GM13976 (cell line): ENCODE measurements around the gene CNKSR1.

Source experiments
- DNase-seq: peaks from one replicate; pipeline ENCODE4 v3.0.0; 2012; ENCODE audit warnings: low spot score
- in situ Hi-C: fragments of 300-500 bp; cut with MboI; formaldehyde crosslinking; loops from one replicate; pipeline ENCODE4 v1.12.0; 2022; ENCODE audit warnings: low sequenced_read_pairs, mixed read lengths, inconsistent platforms; ENCODE audit not compliant: unreplicated experiment
- TF ChIP-seq, protein P1 (sequence below): IDR thresholded peaks from 2 replicates; pipeline ENCODE4 v1.5.1; 2012; ENCODE audit warnings: borderline replicate concordance, mild to moderate bottlenecking; ENCODE audit not compliant: insufficient read depth; ENCODE audit errors: extremely low read depth, missing control alignments, control extremely low read depth

The CNKSR1 gene

DNA sequence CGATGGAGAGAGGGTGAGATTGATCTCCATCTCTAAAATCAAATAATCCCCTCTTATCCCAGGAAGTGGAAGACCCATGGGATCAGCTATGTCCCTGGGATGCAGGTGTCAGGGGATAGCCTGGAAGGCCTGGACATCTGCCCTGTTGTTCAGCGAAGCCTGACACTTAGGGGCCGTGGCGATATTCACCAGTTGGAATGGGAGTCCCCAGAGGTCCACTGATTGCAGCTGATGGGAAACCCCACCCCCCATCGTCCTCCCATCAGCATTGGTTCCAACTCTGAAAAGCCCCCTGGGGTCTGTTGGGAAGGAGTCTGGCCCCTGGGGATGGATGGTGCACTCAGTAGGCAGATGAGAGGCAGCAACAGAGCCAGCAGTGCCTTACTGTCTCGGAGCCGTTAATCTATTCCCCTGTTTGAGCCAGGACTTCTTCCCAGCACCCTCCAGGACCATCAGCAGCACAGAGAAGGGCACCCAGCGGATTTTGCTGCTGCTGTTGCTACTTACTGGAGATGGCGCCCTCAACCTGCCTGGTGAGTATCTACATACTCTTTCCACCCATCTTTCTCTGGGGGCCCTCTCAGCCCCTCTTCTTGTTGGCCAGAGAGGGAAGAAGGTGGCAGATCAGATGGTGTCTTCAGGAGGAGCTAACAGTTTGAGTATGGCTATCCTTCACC is 26.5 kb downstream of the CNKSR1 start:
- in situ Hi-C loops: no loop called here
- TF ChIP-seq, protein P1, sequence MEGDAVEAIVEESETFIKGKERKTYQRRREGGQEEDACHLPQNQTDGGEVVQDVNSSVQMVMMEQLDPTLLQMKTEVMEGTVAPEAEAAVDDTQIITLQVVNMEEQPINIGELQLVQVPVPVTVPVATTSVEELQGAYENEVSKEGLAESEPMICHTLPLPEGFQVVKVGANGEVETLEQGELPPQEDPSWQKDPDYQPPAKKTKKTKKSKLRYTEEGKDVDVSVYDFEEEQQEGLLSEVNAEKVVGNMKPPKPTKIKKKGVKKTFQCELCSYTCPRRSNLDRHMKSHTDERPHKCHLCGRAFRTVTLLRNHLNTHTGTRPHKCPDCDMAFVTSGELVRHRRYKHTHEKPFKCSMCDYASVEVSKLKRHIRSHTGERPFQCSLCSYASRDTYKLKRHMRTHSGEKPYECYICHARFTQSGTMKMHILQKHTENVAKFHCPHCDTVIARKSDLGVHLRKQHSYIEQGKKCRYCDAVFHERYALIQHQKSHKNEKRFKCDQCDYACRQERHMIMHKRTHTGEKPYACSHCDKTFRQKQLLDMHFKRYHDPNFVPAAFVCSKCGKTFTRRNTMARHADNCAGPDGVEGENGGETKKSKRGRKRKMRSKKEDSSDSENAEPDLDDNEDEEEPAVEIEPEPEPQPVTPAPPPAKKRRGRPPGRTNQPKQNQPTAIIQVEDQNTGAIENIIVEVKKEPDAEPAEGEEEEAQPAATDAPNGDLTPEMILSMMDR: no peak
- no peak for DNase-seq

DNA sequence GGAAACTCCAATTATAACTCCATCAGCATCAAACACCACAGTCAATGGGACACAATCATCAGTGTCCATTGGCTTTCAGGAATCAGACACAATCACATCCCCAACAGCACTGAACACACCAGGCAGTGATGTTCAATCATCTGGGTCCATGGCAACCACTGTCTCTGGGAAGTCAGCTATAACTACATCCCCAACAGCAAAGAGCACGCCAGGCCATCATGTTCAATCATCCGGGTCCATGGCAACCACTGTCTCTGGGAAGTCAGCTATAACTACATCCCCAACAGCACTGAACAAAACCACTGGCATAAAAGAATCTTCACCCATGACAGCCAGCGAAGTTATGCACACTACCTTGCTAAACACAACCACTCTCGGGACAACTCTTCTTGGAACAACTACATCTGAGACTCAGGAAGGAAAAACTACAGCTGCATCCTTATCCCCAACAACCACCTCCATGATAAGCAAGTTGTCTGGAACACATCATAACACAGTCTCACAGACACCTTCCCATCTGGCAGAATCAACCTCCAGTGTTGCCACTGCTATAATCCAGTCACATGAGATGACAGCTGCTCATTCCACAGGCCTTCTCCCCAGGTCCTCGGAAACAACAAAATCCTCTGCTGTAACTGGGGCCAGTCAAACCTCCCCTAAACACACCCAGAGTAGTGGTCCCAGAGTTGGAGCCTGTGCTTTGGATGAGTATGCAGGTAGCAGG is 33.0 kb downstream of the CNKSR1 start:
- in situ Hi-C loops: no loop called here
- no peak for DNase-seq
- TF ChIP-seq, protein P1: no peak

DNA sequence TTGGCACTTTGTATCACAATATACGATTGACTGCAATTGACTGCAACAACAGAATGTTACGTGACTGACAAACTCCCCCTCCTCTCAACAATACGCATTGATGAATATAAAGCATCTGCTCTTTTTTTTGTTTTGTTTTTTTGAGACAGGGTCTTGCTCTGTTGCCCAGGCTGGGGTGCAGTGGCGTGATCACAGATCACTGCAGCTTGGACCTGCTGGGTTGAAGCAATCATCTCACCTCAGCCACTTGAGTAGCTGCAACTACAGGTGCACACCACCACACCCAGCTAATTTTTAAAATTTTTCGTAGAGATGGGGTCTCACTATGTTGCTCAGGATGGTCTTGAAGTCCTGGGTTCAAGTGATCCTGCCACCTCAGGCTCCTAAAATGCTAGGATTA is 35.4 kb downstream of the CNKSR1 start:
- in situ Hi-C loops: no loop called here
- DNase-seq: no peak

DNA sequence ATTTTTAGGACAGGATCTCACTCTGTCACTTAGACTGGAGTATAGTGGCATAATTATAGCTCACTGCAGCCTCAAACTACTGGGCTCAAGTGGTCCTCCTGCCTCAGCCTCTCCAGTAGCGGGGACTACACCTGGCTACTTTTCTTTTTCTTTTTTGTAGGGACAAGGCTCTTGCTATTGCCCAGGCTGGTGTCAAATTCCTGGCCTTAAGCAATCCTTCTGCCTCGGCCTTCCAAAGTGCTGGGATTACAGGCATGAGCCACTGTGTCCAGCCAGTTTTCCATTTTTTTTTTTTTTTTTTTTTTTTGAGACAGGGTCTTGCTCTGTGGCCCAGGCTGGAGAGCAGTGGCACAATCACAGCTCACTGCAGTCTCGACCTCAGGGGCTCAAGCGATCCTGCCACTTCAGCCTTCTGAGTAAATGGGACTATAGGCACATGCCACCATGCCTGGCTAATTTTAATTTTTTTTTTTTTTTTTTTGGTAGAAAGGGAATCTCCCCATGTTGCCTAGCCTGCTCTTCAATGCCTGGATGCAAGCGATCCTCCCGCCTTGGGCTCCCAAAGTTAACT is 36.1 kb downstream of the CNKSR1 start:
- TF ChIP-seq, protein P1: no peak
- in situ Hi-C loops: no loop called here
- DNase-seq: no peak

More for the DNA sequence above, 35.4 kb downstream of the CNKSR1 start:
- TF ChIP-seq, protein P1: no peak

DNA sequence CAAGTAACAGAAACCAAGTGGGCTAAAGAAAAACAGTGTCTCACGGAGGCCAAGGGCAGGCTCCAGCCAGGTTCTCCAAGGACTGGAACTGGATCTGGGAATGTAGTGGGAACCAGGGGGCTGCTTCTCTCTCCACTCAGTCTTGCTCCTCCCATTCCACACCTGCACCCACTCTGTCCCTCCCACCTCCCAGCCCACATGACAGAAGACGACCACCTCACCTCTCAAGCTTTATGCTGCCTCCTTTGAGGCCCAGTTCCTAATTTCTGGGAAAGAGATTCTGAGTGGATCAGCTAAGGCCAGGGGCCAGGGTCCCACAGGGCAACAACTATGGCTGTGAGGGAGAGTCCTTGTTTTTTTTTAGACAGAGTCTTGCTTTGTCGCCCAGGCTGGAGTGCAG is 38.0 kb downstream of the CNKSR1 start:
- TF ChIP-seq, protein P1: no peak
- DNase-seq: no peak
- in situ Hi-C loops: no loop called here

DNA sequence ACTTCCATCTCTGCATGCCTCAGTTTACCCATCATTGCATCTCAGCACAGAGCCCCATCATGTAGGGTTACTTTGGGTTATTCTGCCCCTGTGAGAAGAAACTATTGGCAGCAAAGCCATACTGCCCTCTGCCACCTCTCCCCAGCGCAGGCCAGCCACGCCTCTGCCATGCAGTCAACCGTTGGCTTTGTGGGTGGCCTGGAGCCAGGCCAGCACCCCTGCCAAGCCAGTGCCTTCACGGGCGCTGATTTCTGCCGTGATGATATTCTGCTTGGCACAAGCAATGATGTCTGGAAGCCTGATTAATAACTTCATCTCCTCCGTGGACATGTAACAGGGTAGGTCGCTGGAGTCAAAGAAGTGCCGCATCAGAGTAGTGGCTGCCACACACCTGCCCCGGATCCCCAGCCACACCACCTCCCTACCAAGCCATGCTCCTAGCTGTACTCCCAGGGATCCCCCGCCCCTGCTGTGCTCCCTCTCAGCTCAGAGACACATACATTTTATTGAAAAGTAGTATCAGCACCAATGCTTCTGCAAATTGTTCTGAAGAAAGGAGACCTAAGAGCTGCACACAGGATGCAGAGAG is 41.7 kb downstream of the CNKSR1 start:
- no peak for DNase-seq
- in situ Hi-C loops: no loop called here
- TF ChIP-seq, protein P1: no peak
